Mammary epithelial cell (primary cell): ENCODE data around the gene ENC1.

Experiments used
- CTCF ChIP-seq, 2 donors: IDR thresholded peaks in 1 of 2; conservative IDR thresholded peaks in 1 of 2; 2 replicates each; pipeline ENCODE4 v1.5.1; 2011 to 2012; ENCODE audit warnings: inconsistent platforms in 2 of 2, low read length in 2 of 2, mild to moderate bottlenecking in 2 of 2, control low read depth in 1 of 2, low read depth in 1 of 2; ENCODE audit not compliant: insufficient read depth in 1 of 2; ENCODE audit errors: extremely low read depth in 1 of 2
- EZH2 ChIP-seq: IDR thresholded peaks from 2 replicates; pipeline ENCODE4 v1.6.1; 2012; ENCODE audit warnings: low read length, inconsistent platforms, borderline replicate concordance

GRCh38 chr5:74669821-74670220 is 29.3 kb upstream of the ENC1 start:
- no peak for TF ChIP-seq CTCF (conservative IDR thresholded peaks at IDR 0.05 in 1 of 2, IDR thresholded peaks at IDR 0.05 in 1 of 2; ENCODE audit: extremely low read depth in 1 of 2, insufficient read depth in 1 of 2, low read depth in 1 of 2, low read length in 2 of 2)
- no peak for TF ChIP-seq EZH2
